HG02678 (cell line): ENCODE data around the gene NRTN.

ENCODE experiments used
- ATAC-seq: cut with Tn5 transposase; IDR thresholded peaks from one replicate; pipeline ENCODE4 v1.9.1; 2021; ENCODE audit warnings: mild to moderate bottlenecking, moderate library complexity; ENCODE audit not compliant: unreplicated experiment

NRTN gene

GRCh38 chr19:5811117-5811516 is 6.2 kb downstream of the NRTN start:
- no peak for ATAC-seq

DNA sequence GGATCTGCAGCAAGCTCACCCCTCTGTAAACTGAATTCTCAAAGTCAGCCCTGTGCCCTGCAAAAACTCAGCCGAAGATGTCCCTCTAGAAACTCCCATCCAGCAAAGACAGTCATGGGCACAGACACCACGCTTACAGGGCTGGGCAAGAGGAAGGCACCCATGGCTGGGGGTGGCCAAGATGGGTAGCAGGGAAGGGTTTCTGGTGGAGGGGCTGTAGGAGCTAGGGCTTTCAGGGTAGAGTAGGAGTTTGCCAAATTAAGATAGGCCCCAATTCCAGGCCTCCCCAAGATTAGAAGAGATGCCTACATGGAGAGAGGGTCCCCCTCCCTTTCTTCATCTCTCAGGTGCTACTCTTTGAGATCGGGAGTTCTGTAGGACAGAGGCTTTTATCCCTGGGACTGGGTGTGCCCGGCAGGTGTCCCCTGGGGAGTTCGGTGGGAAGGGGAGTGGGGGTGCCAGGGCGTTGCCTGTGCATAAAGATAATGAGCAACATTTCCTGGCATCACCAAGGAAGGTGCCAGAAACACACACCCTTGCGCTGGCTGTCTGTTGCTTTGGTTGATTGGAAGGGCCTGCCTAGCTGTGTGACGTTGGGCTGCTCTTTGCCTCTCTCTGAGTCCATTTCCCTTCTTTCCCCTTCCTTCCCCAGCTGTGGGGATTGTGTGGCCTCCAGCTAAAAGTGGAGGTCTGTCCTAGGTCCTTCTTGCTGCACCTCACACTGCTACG is 9.4 kb downstream of the NRTN start:
- ATAC-seq: no peak

GRCh38 chr19:5814852-5815246 is 10.0 kb downstream of the NRTN start:
- ATAC-seq: no peak

GRCh38 chr19:5817218-5817617 is 12.4 kb downstream of the NRTN start:
- ATAC-seq: no peak

GRCh38 chr19:5818594-5818993 is 13.7 kb downstream of the NRTN start:
- no peak for ATAC-seq

DNA sequence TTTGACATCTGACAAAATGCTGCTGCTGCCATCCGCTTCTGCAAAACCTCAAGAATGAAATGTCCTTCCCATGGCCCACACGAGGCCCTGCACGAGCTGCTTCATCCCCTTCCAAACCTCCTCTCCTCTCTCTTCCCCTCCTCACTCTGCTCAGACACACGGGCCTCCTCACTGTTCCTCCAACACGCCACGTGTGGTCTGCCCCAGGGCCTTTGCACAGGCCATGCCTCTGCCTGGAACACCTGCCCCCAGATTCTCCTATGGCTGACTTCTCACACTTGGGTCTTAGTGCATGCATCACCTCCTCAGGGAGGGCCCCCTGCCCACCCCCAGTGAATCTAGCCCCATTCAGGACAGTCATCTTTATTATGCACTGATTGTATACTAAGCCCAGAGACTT is 15.9 kb downstream of the NRTN start:
- no peak for ATAC-seq

GRCh38 chr19:5821521-5822180 is 16.8 kb downstream of the NRTN start:
- no peak for ATAC-seq

DNA sequence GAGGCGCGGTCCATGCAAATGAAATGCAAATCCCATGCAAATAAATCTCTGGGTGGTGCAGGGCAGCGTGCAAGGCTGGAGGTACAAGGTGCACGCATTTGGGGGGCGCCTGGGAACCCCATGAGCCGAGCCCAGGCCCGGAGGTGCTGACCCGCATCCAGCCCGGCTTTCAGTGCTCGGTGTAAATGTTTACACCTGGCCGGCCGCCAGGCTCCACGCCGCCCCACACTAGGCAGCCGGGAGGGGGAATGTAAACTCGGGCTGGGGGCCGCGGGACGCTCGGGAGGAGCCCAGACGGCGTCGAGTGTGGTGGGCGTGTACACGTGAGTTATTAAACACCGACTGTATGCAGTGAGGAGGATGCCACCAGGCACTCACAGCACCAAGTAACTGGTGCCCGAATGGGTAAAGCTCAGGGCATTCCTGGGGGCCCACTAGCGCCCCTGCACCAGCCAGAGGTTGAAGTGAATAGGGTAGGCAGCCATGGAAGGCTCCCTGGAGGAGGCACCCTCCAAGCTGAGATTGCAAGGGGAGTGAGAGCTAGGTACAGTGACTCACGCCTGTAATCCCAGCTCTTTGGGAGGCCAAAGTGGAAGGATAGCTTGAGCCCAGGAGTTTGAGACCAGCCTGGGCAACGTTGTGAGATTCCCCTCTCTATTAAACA is 17.4 kb downstream of the NRTN start:
- no peak for ATAC-seq

GRCh38 chr19:5823579-5824281 is 18.9 kb downstream of the NRTN start:
- ATAC-seq: no peak

- ATAC-seq: no peak
Measured at GRCh38 chr19:5824751-5825150, 19.9 kb downstream of the NRTN start.

- ATAC-seq: no peak
Measured at GRCh38 chr19:5825178-5825577, 20.3 kb downstream of the NRTN start.

DNA sequence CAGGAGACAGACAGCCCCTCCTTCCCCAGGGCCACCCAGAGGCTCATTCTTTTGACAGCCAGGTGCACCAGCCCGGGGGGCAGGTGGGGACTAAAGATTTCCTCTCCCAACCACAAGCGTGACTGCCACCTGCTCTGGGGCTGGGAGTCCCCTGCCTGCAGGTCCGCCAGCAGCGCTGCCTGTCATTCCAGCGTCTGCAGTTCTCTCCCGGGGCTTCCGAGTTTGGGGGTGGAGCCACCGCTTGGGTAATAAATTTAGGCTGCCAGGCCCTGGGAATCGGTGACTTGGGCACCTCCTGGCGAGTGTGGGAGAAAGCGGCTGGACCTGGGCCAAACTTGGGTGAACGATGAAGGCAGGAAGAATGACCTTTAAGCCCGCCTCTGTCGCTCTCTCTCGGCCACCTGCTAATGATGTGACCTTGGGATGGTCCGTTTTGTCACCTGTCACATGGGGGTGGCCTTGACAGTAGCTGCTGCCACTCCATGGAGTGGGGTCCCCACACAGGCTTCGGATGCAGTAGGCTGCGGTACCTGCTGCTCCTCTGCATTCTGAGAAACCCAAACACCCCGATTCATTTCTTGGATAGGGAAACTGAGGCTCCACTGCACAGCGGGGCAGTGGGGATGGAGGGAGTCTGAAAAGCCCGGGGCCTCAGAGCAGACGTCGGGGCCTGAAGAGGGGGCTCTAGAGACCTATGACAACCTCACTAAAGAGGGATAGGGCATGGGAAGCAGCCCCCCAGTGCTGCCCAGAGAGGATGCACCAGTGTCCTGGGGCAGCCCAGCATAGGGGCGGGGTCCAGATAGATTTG is 21.9 kb downstream of the NRTN start:
- no peak for ATAC-seq

DNA sequence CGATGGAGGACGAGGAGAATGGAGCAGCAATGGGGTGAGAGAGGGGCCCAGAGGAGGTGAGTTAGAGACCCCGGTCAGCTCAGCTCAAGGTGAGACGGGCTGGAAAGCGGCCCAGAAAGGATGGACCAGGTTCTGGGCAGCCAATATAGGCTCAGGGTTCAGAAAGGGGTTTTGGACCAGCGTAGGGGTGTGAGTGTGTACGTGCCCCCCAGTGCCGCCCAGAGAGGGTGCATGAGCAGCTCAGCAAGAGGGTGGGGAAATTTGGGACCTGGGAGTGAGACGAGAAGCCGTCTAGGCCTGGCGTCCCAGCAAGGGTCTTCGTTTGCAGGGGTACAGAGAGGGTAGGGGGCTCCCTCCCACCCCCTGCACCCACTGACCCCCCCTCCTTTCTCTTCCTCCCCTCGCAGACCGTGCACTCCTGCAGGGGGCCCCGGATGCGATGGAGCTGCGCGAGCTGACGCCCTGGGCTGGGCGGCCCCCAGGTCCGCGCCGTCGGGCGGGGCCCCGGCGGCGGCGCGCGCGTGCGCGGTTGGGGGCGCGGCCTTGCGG is 22.5 kb downstream of the NRTN start:
- no peak for ATAC-seq

DNA sequence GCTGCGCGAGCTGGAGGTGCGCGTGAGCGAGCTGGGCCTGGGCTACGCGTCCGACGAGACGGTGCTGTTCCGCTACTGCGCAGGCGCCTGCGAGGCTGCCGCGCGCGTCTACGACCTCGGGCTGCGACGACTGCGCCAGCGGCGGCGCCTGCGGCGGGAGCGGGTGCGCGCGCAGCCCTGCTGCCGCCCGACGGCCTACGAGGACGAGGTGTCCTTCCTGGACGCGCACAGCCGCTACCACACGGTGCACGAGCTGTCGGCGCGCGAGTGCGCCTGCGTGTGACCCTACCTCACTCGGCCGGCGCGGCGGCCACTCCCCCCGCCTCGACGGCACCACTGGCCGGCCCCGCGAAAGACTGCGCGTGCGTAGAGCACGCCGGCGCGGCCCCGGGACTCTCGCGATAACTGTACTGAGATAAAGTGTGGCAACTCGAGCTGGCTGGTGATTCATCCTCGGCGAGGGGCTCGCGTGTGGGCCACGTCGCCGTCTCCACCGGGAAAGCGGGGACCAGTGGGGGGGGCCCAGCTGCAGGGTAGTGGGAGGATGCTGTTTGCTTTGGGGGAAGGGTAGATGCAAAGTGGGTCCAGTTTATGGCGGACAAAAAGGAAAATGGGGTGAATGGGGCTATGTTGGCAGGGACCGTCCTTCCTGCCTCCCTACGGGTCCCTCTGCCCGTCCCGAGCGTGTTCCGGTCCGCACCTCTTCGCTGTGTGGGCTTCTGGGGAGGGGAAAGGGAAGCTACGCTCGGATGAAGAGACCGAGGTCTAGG is 23.2 kb downstream of the NRTN start:
- ATAC-seq: peak; percentile 62

GRCh38 chr19:5828661-5829566 is 24.0 kb downstream of the NRTN start:
- ATAC-seq: no peak

GRCh38 chr19:5829567-5830310 is 24.9 kb downstream of the NRTN start:
- ATAC-seq: no peak

GRCh38 chr19:5831159-5831558 is 26.3 kb downstream of the NRTN start:
- ATAC-seq: no peak

DNA sequence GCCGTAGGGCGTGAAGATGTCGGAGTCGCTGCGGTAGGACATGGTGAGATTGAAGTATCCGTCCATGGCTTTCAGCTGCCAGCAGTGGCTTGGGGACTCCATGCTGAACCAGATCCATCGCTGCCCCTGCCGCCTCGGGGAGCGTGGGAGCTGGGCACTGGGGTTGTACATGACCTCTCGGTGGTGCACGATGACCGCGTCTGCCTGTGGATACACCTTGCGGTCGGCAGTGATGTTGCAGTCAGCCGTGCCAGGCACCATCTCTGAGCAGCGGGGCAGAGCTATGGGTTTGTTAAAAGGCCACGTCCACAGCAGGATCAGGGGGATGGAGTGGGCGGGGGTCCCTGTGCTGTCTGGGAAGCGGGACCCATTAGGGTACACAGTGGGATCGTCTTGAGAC is 27.2 kb downstream of the NRTN start:
- no peak for ATAC-seq
